HG03159 (cell line): ENCODE measurements around the gene CUTA.
"Not testable (repeated sequence)": the region's sequence is repeated elsewhere in the genome, so short reads cannot be mapped to it uniquely, and the experiment has no call there.

Experiments used
- ATAC-seq: cut with Tn5 transposase; IDR thresholded peaks from one replicate; pipeline ENCODE4 v1.9.1; 2021; ENCODE audit warnings: mild to moderate bottlenecking, moderate library complexity; ENCODE audit not compliant: unreplicated experiment

Gene CUTA

GRCh38 chr6:33373960-33374910 is 43.7 kb downstream of the CUTA start:
- no peak for ATAC-seq

DNA sequence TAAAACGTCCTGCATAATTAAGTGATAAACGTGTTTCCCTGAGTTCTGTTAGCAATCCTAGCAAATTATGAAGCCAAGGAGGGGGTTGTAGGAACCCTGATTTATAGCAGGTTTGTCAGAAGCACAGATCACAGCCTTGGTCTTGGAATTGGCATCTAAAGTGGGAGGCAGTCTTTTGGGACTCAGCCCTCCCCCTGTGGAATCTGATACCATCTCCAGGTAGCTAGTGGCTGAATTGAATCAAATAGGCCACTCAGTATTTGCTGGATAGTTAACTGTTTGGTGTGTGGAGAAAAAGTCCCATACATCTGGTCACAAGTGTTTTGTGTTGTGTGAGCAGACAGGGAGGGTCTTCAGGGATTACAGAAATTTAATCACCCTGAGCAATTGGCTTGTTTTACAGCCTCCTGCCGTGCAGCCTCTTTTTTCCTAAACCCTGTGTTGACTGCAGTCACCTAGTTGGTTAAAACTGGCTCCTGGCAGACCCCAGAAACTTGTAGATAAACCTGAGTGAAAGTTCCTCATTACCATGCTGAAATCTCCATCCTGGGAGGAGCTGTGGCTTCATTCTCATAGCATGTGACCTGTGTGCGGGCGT is 45.3 kb downstream of the CUTA start:
- no peak for ATAC-seq

DNA sequence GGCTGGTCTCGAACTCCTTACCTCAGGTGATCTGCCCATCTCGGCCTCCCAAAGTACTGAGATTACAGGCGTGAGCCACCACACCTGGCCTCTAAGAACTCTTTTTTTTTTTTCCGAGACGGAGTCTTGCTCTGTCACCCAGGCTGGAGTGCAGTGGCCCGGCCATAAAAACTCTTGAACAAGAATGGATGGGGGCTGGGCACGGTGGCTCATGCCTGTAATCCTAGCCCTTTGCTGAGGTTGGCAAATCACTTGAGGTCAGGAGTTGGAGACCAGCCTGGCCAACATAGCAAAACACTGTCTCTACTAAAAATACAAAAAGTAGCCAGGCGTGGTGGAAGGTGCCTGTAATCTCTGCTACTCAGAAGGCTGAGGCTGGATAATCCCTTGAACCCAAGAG is 46.0 kb downstream of the CUTA start:
- ATAC-seq: not testable (repeated sequence)

DNA sequence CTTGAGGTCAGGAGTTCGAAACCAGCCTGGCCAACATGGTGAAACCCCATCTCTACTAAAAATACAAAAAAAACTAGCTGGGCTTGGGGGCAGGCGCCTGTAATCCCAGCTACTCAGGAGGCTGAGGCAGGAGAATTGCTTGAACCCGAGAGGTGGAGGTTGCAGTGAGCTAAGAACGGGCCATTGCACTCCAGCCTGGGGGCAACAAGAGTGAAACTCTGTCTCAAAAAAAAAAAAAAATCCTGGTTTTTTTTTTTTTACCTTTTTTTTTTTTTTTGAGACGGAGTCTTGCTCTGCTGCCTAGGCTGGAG is 50.2 kb downstream of the CUTA start:
- ATAC-seq: not testable (repeated sequence)

DNA sequence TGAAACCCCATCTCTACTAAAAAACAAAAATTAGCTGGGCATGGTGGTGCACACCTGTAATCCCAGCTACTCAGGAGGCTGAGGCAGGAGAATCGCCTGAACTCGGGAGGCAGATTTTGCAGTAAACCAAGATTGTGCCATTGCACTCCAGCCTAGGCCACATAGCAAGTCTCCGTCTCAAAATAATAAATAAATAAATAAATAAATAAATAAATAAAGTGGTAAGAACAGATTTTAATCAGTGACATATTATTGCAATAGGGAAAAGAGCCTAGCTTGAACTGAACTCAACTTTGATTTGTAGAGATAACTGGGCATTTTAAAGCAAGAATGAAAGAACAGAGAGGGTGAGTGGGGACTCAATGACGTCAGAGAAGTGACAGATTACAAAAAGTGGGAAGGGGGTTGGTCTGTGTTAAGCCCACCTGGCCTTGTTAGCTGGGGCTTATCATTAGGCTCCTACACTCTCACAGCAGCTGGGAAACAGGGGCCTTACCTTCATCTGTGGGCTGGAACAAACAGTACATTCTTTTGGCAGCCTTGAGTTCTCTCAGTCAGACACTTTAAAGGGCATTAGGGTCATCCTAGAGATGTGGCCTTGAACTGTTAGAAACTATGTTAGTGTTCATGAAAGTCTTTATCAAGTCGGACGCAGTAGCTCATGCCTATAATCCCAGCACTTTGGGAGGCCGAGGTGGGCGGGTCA is 50.7 kb downstream of the CUTA start:
- no peak for ATAC-seq
